Measurements from ENCODE around the gene PDCD10. TPM values are rescaled to one million over a fixed set of nuclear protein-coding genes. Genes with fewer than 3 reads are reported as not detected.

The PDCD10 gene
- total RNA-seq, 1 donor from 2014 or later, result 101 TPM

DNA sequence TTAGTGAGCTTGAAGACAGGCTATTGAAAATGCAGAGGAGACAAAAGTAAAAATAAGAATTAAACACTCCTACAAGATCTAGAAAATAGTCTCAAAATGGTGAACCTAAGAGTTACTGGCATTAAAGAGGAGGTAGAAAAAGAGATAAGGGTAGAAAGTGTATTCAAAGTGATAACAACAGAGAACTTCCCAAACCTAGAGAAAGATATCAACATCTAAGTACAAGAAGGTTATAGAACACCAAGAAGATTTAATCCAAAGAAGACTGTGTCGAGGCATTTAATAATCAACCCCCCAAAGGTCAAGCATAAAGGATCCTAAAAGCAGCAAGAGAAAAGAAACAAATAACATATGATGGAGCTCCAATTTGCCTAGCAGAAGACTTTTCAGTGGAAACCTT, 23.3 kb downstream of the PDCD10 start:
- Histone ChIP-seq H3K27me3 (ENCODE audit: control insufficient read depth, insufficient read depth, low read length) (no peaks in the 10 kb centered on the region), H3K36me3 (ENCODE audit: control insufficient read depth, insufficient read depth, low read length) (peaks cover 1% of the 10 kb centered on the region), H3K4me3 (ENCODE audit: low read depth, low read length) (no peak overlapping the region)
- TF ChIP-seq, protein P1, sequence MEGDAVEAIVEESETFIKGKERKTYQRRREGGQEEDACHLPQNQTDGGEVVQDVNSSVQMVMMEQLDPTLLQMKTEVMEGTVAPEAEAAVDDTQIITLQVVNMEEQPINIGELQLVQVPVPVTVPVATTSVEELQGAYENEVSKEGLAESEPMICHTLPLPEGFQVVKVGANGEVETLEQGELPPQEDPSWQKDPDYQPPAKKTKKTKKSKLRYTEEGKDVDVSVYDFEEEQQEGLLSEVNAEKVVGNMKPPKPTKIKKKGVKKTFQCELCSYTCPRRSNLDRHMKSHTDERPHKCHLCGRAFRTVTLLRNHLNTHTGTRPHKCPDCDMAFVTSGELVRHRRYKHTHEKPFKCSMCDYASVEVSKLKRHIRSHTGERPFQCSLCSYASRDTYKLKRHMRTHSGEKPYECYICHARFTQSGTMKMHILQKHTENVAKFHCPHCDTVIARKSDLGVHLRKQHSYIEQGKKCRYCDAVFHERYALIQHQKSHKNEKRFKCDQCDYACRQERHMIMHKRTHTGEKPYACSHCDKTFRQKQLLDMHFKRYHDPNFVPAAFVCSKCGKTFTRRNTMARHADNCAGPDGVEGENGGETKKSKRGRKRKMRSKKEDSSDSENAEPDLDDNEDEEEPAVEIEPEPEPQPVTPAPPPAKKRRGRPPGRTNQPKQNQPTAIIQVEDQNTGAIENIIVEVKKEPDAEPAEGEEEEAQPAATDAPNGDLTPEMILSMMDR (IDR thresholded peaks at IDR 0.05; ENCODE audit: insufficient read depth, low read length, poor library complexity, severe bottlenecking), result no peak
- DNase-seq (ENCODE audit: low read depth), result no peak

DNA sequence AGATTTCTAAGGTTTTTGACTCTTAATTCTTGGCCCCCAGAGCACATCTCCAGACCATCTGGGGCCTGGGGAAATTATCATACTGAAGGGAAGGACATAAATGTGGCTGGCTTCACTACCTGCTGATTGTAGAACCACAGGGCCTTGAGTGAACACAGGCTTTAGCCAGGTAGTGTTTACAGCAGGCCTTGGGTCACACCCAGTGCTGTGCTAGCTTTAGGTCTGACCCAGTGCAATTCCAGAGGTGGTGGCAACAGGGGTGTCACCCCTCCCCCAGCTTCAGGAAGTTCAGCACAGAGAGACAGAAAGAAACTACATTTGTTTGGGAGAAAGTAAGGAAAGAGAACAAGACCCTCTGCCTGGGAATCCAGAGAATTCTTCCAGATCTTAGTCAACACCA, 24.1 kb downstream of the PDCD10 start:
- peaks cover 1% of the 10 kb centered on the region for H3K36me3 ChIP-seq (ENCODE audit: control insufficient read depth, insufficient read depth, low read length)
- DNase-seq (ENCODE audit: low read depth), result no peak
- TF ChIP-seq, protein P1 (IDR thresholded peaks at IDR 0.05; ENCODE audit: insufficient read depth, low read length, poor library complexity, severe bottlenecking), result no peak
- no peak overlapping the region for H3K4me3 ChIP-seq (ENCODE audit: low read depth, low read length)
- H3K27me3 ChIP-seq (ENCODE audit: control insufficient read depth, insufficient read depth, low read length), result no peaks in the 10 kb centered on the region

GRCh38 chr3:167709690-167710089, 25.0 kb downstream of the PDCD10 start:
- Histone ChIP-seq H3K27me3 (ENCODE audit: control insufficient read depth, insufficient read depth, low read length) (no peaks in the 10 kb centered on the region), H3K36me3 (ENCODE audit: control insufficient read depth, insufficient read depth, low read length) (peaks cover 1% of the 10 kb centered on the region), H3K4me3 (ENCODE audit: low read depth, low read length) (no peak overlapping the region)
- TF ChIP-seq, protein P1 (IDR thresholded peaks at IDR 0.05; ENCODE audit: insufficient read depth, low read length, poor library complexity, severe bottlenecking), result no peak
- no peak for DNase-seq (ENCODE audit: low read depth)

- no peak overlapping the region for H3K4me3 ChIP-seq (ENCODE audit: low read depth, low read length)
- H3K27me3 ChIP-seq (ENCODE audit: control insufficient read depth, insufficient read depth, low read length), result no peaks in the 10 kb centered on the region
- no peak for DNase-seq (ENCODE audit: low read depth)
- peaks cover 1% of the 10 kb centered on the region for H3K36me3 ChIP-seq (ENCODE audit: control insufficient read depth, insufficient read depth, low read length)
- TF ChIP-seq, protein P1 (IDR thresholded peaks at IDR 0.05; ENCODE audit: insufficient read depth, low read length, poor library complexity, severe bottlenecking), result no peak
Measured at GRCh38 chr3:167705840-167706239, 28.9 kb downstream of the PDCD10 start.

DNA sequence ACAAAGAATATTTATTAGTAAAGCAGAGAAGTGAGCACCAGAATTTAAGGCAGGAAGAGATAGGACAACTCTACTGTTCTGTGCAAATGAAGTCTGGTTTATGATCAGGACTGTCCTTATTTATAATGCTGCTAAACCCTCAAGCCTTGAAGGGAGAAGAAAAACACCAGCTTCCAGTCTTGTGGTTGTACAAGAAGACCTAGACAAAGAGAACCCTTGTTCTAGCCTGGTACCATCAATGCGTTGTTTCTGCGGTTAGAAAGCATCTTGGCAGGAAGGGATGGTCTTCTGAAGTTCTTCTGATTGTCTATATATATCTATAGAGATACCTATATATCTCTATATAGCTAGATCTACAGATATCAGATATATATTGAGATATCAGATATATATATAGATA, 33.8 kb downstream of the PDCD10 start:
- H3K36me3 ChIP-seq (ENCODE audit: control insufficient read depth, insufficient read depth, low read length), result no peaks in the 10 kb centered on the region
- no peaks in the 10 kb centered on the region for H3K27me3 ChIP-seq (ENCODE audit: control insufficient read depth, insufficient read depth, low read length)
- DNase-seq (ENCODE audit: low read depth), result no peak
- H3K4me3 ChIP-seq (ENCODE audit: low read depth, low read length), result no peak overlapping the region
- TF ChIP-seq, protein P1 (IDR thresholded peaks at IDR 0.05; ENCODE audit: insufficient read depth, low read length, poor library complexity, severe bottlenecking), result no peak

DNA sequence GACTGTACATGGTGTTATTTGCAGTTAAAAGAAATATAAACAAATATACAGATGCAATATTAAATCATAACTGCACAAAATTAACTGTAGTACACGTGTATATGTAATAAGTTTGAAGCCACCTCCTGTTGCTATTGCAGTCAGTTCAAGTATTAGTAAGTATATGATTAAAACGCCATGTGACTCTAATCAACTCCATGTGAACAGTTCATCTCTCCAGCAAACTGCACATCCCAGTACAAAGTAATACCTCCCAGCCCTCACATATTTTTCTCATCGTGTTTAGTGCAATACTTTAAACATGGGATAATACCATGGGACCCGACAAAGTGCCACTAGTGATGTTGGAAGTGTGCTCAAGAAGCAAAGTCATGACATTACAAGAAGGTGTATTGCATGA, 34.6 kb downstream of the PDCD10 start:
- DNase-seq (ENCODE audit: low read depth), result no peak
- H3K4me3 ChIP-seq (ENCODE audit: low read depth, low read length), result no peak overlapping the region
- TF ChIP-seq, protein P1 (IDR thresholded peaks at IDR 0.05; ENCODE audit: insufficient read depth, low read length, poor library complexity, severe bottlenecking), result no peak
- no peaks in the 10 kb centered on the region for H3K27me3 ChIP-seq (ENCODE audit: control insufficient read depth, insufficient read depth, low read length)
- no peaks in the 10 kb centered on the region for H3K36me3 ChIP-seq (ENCODE audit: control insufficient read depth, insufficient read depth, low read length)
